HG03439 (cell line): ENCODE data around the gene PITX2.

ENCODE experiments used
- ATAC-seq: cut with Tn5 transposase; IDR thresholded peaks from one replicate; pipeline ENCODE4 v1.9.1; 2021; ENCODE audit warnings: mild to moderate bottlenecking, moderate library complexity; ENCODE audit not compliant: unreplicated experiment

PITX2 gene

DNA sequence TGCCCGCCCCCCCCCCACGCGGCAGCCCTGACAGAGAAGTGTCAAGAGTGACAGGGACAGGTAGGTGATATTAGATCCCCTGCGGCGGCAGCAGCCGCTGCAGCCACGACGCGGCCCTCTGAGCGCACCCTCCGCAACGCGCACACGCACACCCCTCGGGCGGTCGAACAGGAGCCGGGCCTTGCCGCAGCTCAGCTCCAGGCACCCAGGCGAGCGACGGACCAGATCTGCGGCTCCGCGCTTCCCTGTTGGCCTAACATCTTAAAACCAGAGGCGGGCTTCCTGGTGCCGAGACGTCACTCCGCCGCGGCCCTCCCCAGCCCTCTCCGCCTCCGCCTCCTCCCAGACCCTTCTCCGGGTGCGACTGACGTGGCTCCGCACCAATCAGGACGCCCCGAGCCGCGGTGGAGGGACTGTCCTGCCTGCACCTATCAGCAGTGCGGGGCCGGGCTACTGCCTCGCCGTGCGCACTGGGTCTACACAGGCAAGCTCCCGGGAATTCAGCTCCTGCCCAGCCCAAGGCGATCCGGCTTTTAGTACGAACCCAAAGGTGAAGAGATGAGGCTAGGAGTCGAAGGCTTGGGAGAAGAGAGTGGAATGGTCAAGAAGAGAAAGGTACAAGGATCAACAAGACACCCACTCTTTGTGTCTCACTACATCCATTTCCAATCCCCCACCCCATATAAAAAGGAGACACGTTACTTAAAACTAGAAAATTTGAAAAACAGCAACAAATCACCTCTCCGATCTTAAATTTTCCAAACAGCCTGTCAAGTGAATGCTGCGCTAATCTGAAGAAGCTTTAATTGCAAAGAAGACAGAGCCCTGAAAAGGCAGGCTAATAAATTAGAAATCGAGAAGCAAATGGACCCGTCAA, at the start of gene PITX2:
Gene PITX2 (minus strand): TSS at position 237 of the 877 bp plus-strand sequence. CDS start 617 bp downstream, outside the sequence.
- ATAC-seq: no peak

DNA sequence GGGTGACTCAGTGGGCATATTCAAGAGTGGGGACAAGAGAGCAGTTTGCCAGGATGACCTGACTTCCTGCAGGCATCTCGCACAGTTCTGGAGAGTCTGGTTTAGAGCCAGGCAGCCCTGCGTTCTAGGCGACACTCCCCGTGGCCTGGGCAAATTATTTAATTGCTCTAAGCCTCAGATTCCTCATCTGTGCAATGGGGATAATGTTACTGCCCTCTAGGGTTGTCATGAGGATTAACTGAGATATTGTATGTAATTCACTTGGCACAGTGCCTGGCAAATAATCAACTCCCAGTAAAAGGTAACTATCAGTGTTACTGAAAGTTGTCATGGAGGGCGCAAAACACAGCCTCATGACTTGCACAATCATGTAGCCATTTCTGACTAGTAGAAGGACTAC, 48.8 kb upstream of the PITX2 start:
- no peak for ATAC-seq

DNA sequence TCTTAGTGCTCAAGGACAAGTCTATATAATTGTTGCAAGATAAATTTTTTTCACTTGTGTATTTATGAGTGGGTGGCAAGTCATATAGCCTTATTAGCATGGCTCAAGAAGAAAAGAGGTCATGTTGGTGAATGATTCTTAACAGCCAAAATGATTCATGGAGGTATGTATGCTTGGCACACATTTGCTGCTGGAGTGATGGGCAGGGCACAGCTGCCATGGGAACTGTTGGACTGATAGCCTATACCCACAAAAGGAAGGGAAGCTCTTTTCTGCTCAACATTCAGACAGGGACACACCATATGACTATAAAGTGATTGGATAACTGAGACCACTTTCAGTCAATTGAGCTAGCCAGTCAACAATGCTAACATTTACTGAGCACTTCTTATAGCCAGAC, 46.8 kb upstream of the PITX2 start:
- ATAC-seq: no peak

DNA sequence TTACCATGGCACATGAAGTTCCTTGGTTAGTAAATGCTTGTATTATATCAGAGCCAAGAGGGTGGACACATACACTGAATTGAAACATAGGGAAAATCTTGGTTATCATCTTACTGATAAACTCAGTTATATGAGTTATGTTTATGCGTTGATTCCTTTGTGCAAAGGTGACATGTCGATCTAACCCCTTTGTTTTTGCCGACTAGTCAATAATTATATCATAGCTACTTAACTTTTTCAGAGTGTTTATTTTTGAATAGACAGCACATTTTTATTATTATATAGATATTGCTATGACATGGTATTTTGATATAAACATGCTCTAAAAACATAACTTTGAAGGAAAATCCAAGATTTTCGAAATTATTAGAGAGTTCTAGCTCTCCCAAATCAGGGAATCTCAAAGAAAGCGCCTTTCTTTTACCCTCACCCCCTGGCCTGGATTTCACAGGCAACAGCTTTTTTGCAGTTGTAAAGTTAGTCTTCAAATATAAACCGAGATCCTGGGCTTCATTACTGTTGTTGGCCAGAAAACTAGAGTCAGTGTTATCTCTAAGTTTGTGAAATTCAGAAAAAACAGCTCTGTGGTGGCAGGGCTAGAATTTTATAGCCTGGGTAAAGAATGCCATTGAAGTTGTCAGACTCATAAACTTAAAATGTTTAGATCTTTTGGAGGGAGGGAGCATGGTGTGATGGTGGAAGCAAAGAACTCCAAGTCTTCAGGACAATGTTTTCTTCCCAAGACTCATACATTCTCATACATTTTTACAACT, 45.8 kb upstream of the PITX2 start:
- ATAC-seq: no peak

GRCh38 chr4:110667670-110668069, 44.8 kb upstream of the PITX2 start:
- no peak for ATAC-seq

- no peak for ATAC-seq
These were observed 43.2 kb upstream of the PITX2 start for GRCh38 chr4:110666030-110666429.

DNA sequence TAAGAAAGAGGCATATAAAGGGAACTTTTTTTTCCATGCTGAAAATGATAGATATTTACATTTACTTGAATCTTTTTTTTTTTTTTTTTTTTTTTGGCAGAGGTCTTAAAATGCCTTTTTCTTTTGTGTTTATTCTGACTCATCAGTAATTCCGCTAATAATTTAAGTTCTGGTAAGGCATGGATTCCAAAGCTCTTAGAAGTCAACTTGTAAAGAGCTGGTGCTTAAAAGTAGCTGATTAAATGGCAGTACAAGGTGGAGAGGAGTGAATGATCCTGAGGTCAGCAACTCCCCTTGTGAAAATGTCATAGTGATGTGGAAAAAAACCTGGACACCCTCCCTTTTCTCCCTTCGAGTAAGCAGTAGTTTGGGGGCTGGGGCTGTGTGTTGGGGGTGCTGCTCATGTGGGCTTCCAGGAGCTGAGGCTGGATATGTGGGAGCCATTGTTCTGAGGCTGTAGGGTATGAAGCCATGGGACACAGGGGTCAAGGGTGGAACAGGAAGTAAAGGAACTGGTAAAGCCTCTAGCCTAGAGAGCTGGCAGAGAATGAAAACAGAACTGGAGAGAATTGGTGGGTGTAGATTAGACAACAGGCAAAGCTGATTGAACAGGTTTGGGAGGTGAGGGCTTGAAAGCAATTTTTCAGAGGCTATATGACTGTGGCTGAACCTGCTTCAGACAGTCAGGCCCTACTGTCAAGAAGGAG, 41.0 kb upstream of the PITX2 start:
- ATAC-seq: no peak

- ATAC-seq: no peak
These were observed 40.3 kb upstream of the PITX2 start for GRCh38 chr4:110663206-110663605.

- no peak for ATAC-seq
These were observed 37.9 kb upstream of the PITX2 start for GRCh38 chr4:110660755-110661154.

DNA sequence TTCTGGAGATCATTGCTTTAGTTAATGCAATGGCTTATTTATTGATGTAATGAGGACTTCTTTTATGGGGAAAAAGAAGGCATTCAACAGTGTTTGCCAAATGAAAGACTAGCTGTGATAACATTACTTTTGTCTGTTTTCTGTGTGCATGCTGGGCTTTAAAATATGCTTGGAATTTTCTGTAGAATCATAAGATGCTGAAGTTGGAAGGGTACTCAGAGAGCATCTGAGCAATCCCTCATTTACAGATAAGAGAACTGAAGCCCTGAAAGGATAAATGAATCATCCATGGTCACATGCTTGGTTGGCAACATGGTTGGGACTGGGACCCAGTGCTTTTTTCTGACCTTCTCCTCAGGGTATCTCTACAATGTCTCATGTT, 31.4 kb upstream of the PITX2 start:
- no peak for ATAC-seq

DNA sequence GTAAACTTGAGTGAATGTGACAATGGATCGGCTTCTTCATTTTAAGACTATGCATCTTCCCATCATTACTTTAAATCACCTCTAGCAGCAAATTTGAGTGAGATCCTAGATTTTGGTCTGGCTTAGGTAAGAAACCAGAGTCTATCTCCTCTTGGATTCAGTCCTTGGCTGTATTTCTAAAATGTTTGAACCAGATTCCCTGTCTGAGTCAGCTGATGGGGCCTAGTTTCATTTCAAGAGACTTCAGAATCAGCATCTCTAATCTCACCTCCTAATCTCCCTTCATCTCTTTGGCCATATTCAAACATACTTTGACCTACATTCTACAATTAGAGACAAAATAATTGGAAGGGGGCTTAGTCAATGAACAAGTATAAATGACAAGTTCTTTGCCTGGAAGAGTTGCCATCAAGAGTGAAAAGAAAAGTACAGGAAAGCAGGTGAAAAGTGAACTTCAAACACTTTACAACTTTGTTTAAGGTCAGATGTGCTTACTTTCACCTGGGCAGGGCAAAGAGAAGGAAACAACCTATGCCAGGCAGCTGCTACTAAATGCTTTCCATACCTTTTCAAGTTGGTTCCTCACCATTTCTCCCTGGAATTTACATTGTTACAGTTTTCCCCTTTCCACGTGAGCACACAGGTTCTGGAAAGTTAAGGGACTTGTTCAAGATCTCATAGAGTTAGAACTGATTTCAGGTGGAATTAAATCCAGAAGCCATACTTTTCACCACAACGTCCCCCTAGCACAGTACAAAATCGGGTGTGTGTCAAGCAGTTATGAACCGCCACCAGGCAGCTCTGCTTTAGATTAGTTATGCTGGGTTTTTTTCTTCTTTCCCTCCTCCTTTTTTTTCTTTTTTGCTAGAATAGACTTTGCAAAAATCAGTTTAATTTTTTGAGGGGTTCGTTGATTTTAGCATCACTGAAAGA, 30.7 kb upstream of the PITX2 start:
- no peak for ATAC-seq

- no peak for ATAC-seq
These were observed 21.1 kb upstream of the PITX2 start for GRCh38 chr4:110644008-110644407.

DNA sequence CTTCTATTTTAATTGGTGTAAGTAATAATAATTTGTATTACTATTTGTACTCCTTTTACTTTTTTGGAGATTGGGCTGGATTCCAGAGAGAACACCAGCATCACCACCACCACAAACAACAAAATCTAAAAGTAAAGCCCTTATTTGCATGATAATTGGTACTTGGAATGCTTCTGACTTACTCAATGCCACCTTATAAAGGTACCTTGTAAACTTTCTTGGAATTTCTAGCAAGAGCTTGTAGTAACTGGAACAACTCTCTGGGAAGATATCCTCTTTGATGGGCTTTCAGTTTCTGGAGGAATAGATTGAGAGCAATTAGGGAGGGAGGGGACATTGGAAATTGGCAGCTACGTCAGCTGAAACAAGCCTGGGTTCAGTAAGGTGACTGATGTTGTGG, 20.2 kb upstream of the PITX2 start:
- ATAC-seq: no peak

GRCh38 chr4:110641218-110641617, 18.3 kb upstream of the PITX2 start:
- no peak for ATAC-seq

- no peak for ATAC-seq
These were observed 17.7 kb upstream of the PITX2 start for GRCh38 chr4:110640576-110640975.

DNA sequence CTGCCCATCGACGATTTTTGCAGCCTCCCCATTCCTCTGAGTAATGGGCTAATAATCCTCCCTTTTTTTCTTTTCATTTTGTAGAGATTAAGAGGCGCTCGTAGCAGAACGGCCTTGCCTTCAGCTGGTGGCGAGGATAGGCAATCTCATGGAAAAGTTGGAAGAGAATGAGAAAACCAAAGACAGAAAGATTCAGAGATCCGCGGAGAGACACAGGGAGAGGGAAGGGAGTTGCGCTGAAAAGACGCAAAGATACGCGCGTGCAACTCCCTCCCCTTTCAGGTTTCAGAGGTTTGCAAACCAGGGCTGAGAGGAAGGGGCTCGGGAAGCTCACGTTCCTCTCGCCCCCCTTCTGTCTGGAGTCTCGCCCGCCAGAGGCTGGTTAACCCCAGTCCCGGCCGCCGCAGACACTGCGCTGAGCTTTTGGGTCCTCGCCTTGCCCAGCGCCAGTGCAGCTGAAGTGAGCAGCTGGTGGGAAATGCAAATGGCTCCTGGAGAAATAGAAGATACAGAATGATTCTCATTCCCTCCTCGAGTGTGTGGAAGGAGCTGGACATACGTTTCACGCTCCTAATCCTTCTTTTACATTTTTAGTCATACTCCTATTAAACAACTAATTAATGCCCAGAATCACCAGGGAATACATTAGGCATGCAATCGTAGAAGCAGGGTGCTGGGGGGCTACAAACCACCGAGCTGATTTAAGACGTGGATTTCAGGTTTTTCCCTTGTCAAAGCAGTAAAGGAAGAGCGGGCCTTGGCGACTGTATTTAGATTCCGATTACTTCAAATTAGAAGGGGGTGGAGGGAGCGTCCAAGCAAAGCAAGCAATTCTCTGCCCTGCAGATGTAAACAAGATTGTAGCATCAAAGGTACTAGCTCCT, 16.6 kb upstream of the PITX2 start:
- ATAC-seq: no peak

- ATAC-seq: no peak
These were observed 15.3 kb upstream of the PITX2 start for GRCh38 chr4:110638089-110638746.

DNA sequence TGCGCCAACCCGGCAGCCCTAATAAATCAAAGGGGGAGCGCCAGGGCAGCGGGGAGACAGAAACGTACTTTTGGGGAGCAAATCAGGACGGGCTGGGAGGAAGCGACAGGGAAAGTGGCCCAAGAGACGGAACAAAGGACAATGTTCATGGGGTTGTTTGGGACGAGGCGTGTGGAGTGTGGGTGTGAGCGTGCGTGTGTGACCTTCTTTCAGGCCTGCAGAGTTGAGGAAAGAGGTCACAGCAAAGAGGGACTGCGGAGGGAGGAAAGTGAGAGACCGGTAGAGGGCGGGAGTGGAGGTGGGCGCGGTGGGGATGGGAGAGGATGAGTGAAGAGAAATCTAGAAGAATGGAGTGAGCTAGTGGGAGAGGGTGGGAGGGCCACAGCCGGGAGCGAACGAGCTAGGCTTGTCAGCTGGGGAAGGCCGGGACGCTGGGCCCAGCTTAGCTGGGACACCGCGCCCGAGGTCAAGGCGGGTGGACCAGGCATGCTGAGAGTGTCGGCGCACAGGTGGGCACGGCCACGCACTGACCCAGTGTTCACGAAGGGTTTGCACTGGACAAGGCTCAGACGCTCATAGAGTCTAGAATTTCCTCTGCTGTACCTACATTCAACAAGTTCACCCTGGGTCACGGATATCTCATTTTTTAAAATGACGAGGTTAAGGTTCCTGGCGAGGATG, 14.7 kb upstream of the PITX2 start:
- ATAC-seq: no peak
